RPMI7951 (cell line): Measurements from ENCODE around the gene HEPACAM. TPM values are rescaled to one million over a fixed set of nuclear protein-coding genes. Genes with fewer than 3 reads are reported as not detected.

Experiments used
- DNase-seq: peaks from one replicate; pipeline ENCODE4 v3.0.0-alpha.2; 2012; ENCODE audit warnings: low read depth
- total RNA-seq: library from RNA; depleted of rRNA; stranded (reverse); fragments of >200 nt; shearing (Covaris generic); gene quantifications from 2 replicates; pipeline ENCODE4 v1.2.3, GENCODE V29; 2014

Gene HEPACAM
- total RNA-seq, 1 experiment from 2014 or later: not detected

GRCh38 chr11:124899383-124900145 lies 36.3 kb downstream of the HEPACAM start:
- DNase-seq: peak; percentile 32

- DNase-seq: peak; percentile 85
Measured at GRCh38 chr11:124898711-124899110, 37.1 kb downstream of the HEPACAM start.

- peak; percentile 96 for DNase-seq
Measured at GRCh38 chr11:124898263-124898680, 37.6 kb downstream of the HEPACAM start.

GRCh38 chr11:124897674-124898262 lies 38.1 kb downstream of the HEPACAM start, which contains the start of gene ROBO4:
ROBO4 (minus strand) TSS chr11:124897865; CDS start chr11:124897795, 70 bp downstream.
- DNase-seq: peak; percentile 47

GRCh38 chr11:124896821-124897391 lies 38.9 kb downstream of the HEPACAM start:
- DNase-seq: peak; percentile 67

GRCh38 chr11:124896071-124896750 lies 39.6 kb downstream of the HEPACAM start:
- peak; percentile 86 for DNase-seq

- no peak for DNase-seq
Measured at GRCh38 chr11:124895471-124895971, 40.3 kb downstream of the HEPACAM start.

- no peak for DNase-seq
Measured at GRCh38 chr11:124894606-124895430, 41.0 kb downstream of the HEPACAM start.

- DNase-seq: no peak
Measured at GRCh38 chr11:124893781-124894401, 42.0 kb downstream of the HEPACAM start.

- no peak for DNase-seq
Measured at GRCh38 chr11:124892750-124893454, 42.9 kb downstream of the HEPACAM start.

GRCh38 chr11:124892146-124892545 lies 43.7 kb downstream of the HEPACAM start:
- no peak for DNase-seq

- DNase-seq: no peak
Measured at GRCh38 chr11:124891373-124891861, 44.4 kb downstream of the HEPACAM start.

GRCh38 chr11:124890683-124891372 lies 45.0 kb downstream of the HEPACAM start:
- DNase-seq: no peak

- no peak for DNase-seq
Measured at GRCh38 chr11:124890151-124890550, 45.7 kb downstream of the HEPACAM start.

- no peak for DNase-seq
Measured at GRCh38 chr11:124889191-124890091, 46.4 kb downstream of the HEPACAM start.

GRCh38 chr11:124887667-124888013 lies 48.2 kb downstream of the HEPACAM start:
- no peak for DNase-seq

- DNase-seq: no peak
Measured at GRCh38 chr11:124886978-124887666, 48.7 kb downstream of the HEPACAM start.

GRCh38 chr11:124886476-124886875 lies 49.4 kb downstream of the HEPACAM start:
- DNase-seq: no peak
